HT1080 (cell line): ENCODE results near the gene TRIM44. TPM values are rescaled to one million over a fixed set of nuclear protein-coding genes. Genes with fewer than 3 reads are reported as not detected.
"Not testable (repeated sequence)": the region's sequence is repeated elsewhere in the genome, so short reads cannot be mapped to it uniquely, and the experiment has no call there.

Experiments
- DNase-seq: peaks from one replicate; pipeline ENCODE4 v3.0.0-alpha.2; 2015; ENCODE audit warnings: low read depth
- total RNA-seq: library from RNA; depleted of rRNA; stranded (reverse); fragments of >200 nt; shearing (Covaris generic); gene quantifications from 2 replicates; pipeline ENCODE4 v1.2.3, GENCODE V29; 2014

Gene TRIM44
- total RNA-seq, 1 experiment from 2014 or later: 47.0 TPM

DNA sequence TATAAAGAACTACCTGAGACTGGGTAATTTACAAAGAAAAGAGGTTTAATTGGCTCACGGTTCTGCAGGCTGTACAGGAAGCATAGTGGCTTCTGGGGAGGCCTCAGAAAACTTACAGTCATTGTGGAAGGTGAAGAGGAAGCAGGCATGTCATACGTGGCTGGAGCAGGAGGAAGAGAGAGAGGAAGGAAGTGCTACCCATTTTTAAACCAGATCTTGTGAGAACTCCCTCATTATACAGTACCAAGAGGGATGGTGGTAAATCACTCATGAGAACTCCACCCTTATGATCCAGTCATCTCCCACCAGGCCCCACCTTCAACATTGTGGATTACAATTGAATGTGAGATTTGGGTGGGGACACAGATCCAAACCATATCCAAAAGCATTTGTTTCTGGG, 53.1 kb downstream of the TRIM44 start:
- DNase-seq: not testable (repeated sequence)

DNA sequence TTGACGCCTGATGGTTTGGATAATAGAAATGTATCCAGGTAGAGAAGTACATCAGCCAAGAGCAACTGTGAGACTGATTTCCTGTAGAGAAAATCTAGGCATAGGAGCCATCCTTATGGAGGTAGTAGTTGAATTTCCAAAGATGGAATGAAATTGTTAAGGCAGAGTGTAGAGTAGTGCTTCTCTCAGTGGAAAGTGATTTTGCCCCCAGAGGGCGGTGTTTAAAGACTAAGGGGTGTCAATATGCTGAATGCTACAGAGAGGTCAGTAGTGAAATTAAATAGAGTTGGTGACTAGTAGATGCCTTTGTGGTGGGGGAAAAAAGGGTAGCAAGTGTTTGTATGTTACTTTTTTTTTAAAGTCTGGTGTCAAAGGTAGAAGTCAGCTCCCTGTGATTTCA, 54.5 kb downstream of the TRIM44 start:
- no peak for DNase-seq

GRCh38 chr11:35717520-35717919, 54.9 kb downstream of the TRIM44 start:
- DNase-seq: no peak

DNA sequence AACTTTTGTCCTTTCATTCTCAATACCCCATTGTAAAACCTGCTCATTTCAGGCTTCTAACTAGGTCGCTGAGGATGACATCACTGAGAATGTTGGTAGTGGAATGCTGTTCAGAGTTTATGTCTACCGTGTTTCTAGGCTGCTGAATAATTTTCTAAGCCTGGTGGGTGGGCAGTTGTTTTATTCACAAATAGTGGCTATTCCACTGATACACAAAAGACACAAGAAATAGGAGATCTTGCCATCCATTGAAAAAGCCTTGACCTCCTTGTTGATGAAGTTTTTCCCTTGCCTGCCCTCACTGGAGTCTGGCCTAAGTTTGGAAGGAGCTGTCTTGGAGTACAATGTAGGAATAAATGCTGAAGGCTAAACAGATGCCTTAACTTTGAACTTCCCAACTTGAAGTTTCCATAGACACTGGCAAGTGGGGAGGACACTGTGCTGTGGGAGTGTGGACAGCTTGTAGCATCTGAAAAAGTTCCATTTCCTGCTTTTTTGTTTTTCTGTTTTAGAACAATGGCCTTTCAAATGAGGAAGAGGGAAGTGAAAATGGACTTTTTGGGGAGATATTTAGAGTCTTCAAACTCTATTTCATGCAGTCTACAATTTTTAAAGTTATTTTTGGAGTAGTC, 59.2 kb downstream of the TRIM44 start:
- DNase-seq: no peak

GRCh38 chr11:35722641-35723040, 60.1 kb downstream of the TRIM44 start:
- no peak for DNase-seq

DNA sequence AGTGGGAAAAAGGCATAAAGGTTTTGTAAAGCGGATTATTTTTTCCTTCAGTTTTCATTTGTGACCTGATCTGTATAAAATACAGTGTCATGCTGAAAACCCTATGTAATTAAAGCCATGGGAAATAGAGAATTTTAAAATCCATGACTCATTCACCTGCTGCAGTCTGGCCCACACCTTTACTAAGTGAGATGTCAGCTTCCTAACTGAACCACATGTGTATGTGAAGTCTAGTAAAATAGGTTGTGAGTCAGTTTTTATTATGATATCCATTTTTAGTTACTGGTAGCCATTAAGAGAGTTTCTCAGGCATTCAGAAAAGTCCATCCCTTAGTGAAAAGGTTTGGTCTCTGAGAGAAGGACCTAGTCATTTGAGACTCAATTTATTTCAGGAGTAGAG, 60.9 kb downstream of the TRIM44 start:
- DNase-seq: no peak

DNA sequence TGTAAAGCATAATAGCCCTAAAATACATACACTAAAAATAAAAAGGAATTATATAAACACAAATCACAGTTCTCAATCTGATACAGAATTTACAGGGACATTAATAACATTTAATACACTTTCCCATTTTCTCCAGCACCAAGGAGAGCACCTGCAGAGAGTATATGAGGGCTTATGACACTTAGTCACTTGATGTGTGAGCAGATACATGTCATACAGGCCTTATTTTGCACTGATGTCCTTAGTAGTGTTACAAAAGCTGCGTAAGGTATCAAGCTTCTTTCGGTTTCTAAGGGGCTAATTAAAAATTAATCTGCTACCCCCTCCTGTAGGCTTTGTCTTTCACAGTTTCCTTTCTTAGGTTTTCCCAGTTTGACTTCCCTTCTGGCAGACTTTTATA, 61.3 kb downstream of the TRIM44 start:
- no peak for DNase-seq

DNA sequence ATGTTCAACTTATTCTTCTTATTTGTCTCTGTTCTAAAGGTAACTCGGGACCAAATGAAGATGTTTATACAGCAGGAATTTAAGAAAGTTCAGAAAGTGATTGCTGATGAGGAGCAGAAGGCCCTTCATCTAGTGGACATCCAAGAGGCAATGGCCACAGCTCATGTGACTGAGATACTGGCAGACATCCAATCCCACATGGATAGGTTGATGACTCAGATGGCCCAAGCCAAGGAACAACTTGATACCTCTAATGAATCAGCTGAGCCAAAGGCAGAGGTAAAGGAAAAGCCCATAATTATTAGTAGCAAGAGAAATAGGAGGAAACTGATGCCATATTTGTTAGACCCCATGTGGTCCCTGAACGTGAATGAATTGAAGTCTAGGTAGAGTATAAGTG, 63.3 kb downstream of the TRIM44 start:
- DNase-seq: peak; percentile 78

DNA sequence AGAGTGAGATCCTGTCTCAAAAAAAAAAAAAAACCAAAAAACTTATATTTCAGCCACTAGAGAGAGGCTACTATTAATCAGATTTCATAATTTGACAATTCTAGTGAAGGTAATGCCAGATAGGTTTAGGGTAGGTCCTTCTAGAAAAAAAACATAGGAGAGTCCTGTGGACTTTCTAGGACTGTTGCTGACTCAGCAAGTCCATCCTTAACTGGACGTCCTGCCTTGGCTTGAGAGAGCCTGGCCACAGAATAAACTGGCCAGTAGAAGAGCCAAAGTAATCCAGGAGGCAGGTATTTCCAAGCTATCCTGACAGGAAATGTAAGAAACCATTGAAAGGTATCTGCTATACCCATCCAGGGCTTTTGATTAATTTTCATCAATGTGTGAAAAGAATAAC, 64.6 kb downstream of the TRIM44 start:
- DNase-seq: no peak

DNA sequence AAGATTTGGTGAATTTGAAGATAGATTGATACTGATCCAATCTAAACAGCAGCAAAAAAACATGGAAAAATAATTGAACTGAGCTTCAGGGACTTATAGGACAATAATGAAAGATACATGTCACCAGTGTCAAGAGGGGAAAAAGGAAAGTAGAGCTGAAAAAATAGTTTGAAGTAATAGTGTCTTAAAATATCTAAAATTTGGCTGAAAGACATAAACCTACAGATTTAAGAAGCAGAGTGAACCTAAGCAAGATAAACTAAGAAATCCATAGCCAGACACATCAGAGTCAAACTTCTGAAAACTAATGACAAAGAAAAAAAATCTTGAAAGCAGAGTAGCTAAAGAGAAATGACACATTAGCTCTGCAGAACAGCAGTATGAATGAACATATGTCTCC, 67.7 kb downstream of the TRIM44 start:
- DNase-seq: no peak

DNA sequence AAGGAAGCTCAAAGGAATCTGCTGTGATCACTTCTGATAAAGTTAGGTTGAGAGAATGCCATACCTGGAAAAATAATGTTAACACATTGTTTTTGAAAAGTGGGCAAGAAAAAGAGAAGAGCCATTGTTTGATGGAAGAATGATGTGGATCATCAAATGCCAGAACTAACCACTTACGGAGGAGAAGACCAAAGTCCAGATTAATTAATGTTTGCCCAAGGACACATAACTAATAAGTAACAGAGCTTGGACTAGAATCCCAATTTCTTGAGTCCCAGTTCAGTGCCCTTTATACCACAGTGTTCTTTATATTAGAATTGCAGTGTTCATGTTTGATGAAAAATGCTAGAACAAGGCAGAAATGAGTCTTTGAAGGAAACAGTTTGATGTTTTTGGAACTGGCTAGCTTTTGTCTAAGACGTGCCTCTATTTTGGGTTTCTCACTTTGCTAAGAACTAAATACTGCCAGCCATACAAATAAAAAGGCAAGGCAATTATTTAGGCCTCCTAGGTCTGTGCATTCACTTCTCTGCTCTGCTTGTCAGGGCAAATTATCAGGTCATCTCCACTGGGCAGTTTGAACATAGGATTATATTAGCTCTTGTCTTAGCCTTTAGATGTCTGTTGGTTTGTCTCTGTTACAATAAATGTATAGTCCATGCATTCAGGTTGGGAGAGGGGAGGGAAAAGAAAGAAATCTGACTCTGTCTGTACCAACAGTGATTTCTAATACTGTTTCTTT, 72.3 kb downstream of the TRIM44 start:
- no peak for DNase-seq

- no peak for DNase-seq
Measured at GRCh38 chr11:35735411-35735810, 72.8 kb downstream of the TRIM44 start.

- no peak for DNase-seq
Measured at GRCh38 chr11:35735903-35736302, 73.3 kb downstream of the TRIM44 start.

DNA sequence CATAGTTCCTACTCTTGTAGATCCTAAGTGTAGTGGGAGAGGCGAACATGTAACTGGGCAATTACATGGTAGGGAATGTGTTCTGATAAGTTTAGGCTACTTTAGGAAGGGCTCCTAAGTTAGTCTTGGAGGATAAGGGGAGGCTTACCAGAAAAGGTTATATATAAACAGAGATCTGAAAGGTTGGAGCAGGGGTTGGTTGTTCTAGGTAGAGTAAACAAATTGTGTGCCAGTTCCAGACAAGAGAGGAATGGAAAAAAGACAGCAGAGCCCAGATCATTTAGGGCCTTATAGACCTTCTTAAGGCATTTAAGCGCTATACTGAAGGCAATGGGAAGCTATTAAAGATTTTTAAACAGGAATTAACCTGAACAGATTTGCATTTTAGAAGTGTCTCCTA, 74.4 kb downstream of the TRIM44 start:
- DNase-seq: no peak

GRCh38 chr11:35740061-35740799, 77.7 kb downstream of the TRIM44 start:
- no peak for DNase-seq

DNA sequence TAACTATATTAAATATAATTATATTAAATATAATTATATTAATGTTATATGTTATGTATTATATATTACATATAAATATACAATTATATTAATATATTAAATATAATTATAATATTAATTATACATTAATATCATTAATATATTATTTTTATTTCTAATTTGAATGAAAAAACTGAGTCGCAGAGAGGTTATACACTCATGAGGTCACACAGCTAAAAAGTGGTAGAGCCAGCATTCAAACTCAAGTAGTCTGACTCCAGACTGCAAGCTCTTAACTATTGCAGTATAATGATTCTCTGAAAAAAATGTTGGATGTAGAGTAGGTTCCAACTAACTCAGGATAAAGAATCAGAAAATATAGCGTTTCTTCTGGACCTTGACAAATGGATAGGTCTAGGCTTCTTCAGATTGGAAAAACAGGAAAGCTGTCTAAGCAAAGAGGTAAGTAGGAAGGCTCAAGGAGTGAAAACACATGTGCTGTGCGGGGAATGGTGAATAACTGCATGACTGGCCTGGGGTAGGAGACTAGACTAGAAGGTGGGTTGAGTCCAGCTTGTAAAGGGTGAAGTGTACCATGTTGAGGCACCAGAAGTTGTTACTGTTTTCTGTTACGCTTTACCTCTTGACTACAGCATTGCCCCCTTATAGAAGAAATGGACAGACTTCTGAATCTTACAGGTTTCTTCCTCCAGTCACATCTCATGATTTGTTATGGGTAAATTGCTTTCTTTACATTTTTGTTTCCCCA, 80.3 kb downstream of the TRIM44 start:
- DNase-seq: no peak

DNA sequence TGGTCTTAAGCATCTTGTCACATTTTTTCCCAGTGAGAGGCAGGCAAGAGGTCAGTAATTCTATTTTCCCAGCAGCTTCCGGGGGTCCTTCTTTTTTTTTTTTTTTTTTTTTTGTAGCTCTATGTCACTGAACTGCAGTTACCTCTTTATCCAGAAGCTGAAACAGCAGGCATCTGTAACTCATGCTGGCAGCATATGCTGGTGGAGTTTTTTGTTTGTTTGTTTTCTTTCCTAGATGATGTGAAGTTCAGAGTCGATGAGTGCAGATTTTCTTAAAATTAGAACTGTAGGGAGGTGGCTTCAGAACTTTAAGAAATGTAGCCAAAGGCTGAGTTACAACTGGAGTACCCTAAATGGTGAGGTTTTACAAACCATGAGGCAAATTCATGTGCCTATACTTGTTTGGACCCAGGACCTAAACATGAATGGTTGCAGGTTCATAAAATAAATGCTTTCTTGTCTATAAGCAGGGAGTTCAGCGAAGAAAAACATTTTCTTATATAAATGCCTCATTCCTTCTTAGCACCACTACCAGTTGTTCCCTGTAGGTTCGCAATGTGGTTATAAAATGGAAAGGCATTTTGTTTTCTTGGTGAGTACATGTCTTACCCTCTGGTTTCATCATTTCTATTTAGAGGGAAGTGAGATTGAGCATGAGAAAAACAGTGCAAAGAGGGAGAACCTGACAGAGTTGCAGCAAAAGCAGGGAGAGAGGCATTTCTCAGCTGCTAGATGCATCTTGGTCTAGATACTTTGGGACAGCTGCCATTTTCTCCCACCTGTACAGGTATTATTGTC, 84.0 kb downstream of the TRIM44 start:
- no peak for DNase-seq

GRCh38 chr11:35747668-35748067, 85.1 kb downstream of the TRIM44 start:
- DNase-seq: no peak

DNA sequence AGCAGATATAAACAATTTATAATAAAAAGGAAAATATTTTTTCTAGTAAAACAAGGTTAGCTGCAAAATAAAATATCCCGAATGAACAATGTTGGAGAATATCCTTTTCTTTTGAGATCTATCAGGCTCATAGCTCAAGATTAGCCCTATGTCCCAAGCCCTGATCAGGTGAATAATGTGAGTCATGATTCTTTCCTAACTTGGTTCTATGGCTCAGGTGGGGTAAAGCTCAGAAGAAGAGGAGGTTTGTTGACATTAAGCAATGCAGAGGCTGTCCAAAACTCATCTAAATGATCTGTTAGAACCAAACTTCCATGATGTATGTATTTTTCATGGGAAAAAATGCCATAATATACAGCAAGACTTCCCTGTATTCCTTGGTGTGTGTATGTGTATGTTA, 86.1 kb downstream of the TRIM44 start:
- DNase-seq: no peak

GRCh38 chr11:35750315-35750714, 87.7 kb downstream of the TRIM44 start:
- DNase-seq: no peak
